GM23338 (cell line): ENCODE data around the gene PLOD2. TPM values are rescaled to one million over a fixed set of nuclear protein-coding genes. Genes with fewer than 3 reads are reported as not detected.

ENCODE experiments used
- ATAC-seq: fragments of 200-7000 bp; cut with Tn5 transposase; 3 replicates; pipeline ENCODE4 v1.9.1; 2020
- DNase-seq: peaks from one replicate; pipeline ENCODE4 v3.0.0-alpha.2; 2015; ENCODE audit warnings: low spot score
- H2AFZ ChIP-seq: fragments of 200-600 bp; sonication (generic); 2 replicates; pipeline ENCODE4 v1.8.0; 2016; ENCODE audit warnings: antibody characterized with exemption, mild to moderate bottlenecking, moderate library complexity
- H3F3A ChIP-seq: fragments of 200-600 bp; sonication (generic); replicated peaks from 2 replicates; pipeline ENCODE4 v1.8.0; 2017; ENCODE audit warnings: antibody characterized with exemption, mixed run types, low read depth
- H3K27ac ChIP-seq: fragments of 200-600 bp; sonication (generic); 2 replicates; pipeline ENCODE4 v1.6.1; 2016; ENCODE audit warnings: low read depth
- H3K27me3 ChIP-seq: fragments of 200-600 bp; sonication (generic); 2 replicates; pipeline ENCODE4 v1.8.0; 2016; ENCODE audit warnings: mild to moderate bottlenecking, mixed run types, moderate library complexity; ENCODE audit not compliant: insufficient read depth
- H3K36me3 ChIP-seq: fragments of 200-600 bp; sonication (generic); 2 replicates; pipeline ENCODE4 v1.8.0; 2016; ENCODE audit warnings: mild to moderate bottlenecking; ENCODE audit not compliant: insufficient read depth
- H3K4me1 ChIP-seq: fragments of 200-600 bp; sonication (generic); 2 replicates; pipeline ENCODE4 v1.8.0; 2016; ENCODE audit warnings: mild to moderate bottlenecking, moderate library complexity; ENCODE audit not compliant: insufficient read depth
- H3K4me2 ChIP-seq: fragments of 200-600 bp; sonication (generic); 2 replicates; pipeline ENCODE4 v1.7.1; 2017; ENCODE audit warnings: mixed run types
- H3K4me3 ChIP-seq: fragments of 200-600 bp; sonication (generic); 2 replicates; pipeline ENCODE4 v1.6.1; 2016; ENCODE audit warnings: mixed run types
- H3K79me2 ChIP-seq: fragments of 200-600 bp; sonication (generic); replicated peaks from 2 replicates; pipeline ENCODE4 v1.8.0; 2017; ENCODE audit warnings: mild to moderate bottlenecking; ENCODE audit not compliant: insufficient read depth
- H3K9me2 ChIP-seq: fragments of 200-600 bp; sonication (generic); 2 replicates; pipeline ENCODE4 v1.8.0; 2017; ENCODE audit not compliant: insufficient read depth
- H4K20me1 ChIP-seq: fragments of 200-600 bp; sonication (generic); replicated peaks from 2 replicates; pipeline ENCODE4 v1.8.0; 2017; ENCODE audit warnings: mild to moderate bottlenecking; ENCODE audit not compliant: insufficient read depth
- H3K27ac Mint-ChIP-seq: 2 replicates; pipeline ENCODE4 v1.8.0; 2020; ENCODE audit warnings: inconsistent platforms, mild to moderate bottlenecking, moderate library complexity, mixed read lengths
- H3K27me3 Mint-ChIP-seq: 3 replicates; pipeline ENCODE4 v1.8.0; 2022; ENCODE audit warnings: low read depth, mild to moderate bottlenecking, moderate library complexity, mixed read lengths, inconsistent platforms; ENCODE audit not compliant: insufficient read depth, poor library complexity
- H3K36me3 Mint-ChIP-seq: 3 replicates; pipeline ENCODE4 v1.8.0; 2021; ENCODE audit warnings: low read depth, mild to moderate bottlenecking, inconsistent platforms, moderate library complexity, mixed read lengths
- H3K4me1 Mint-ChIP-seq: 3 replicates; pipeline ENCODE4 v1.8.0; 2020; ENCODE audit warnings: mild to moderate bottlenecking, inconsistent platforms, mixed read lengths
- H3K4me3 Mint-ChIP-seq: 3 replicates; pipeline ENCODE4 v1.8.0; 2021; ENCODE audit warnings: moderate library complexity, mild to moderate bottlenecking, inconsistent platforms, mixed read lengths
- H3K9me3 Mint-ChIP-seq: 3 replicates; pipeline ENCODE4 v1.8.0; 2020; ENCODE audit warnings: moderate library complexity, mild to moderate bottlenecking, inconsistent platforms, mixed read lengths
- CREB1 ChIP-seq: fragments of 250-450 bp; sonication (Bioruptor Pico); IDR thresholded peaks from 2 replicates; pipeline ENCODE4 v1.5.0; 2020; ENCODE audit warnings: low read depth, mild to moderate bottlenecking, moderate library complexity
- EZH2 ChIP-seq: fragments of 200-600 bp; sonication (generic); IDR thresholded peaks from one replicate; pipeline ENCODE4 v1.8.0; 2017; ENCODE audit warnings: antibody characterized with exemption, mild to moderate bottlenecking, low read depth; ENCODE audit not compliant: unreplicated experiment
- EZH2phosphoT487 ChIP-seq: fragments of 200-600 bp; sonication (generic); IDR thresholded peaks from one replicate; pipeline ENCODE4 v1.8.1; 2018; ENCODE audit warnings: antibody characterized with exemption; ENCODE audit not compliant: unreplicated experiment
- NANOG ChIP-seq: IDR thresholded peaks from 2 replicates; pipeline ENCODE4 v1.6.1; 2016; ENCODE audit warnings: antibody characterized with exemption, borderline replicate concordance
- POLR2AphosphoS5 ChIP-seq: IDR thresholded peaks from 2 replicates; pipeline ENCODE4 v1.6.1; 2016; ENCODE audit warnings: antibody characterized with exemption, low read depth
- REST ChIP-seq: IDR thresholded peaks from one replicate; pipeline ENCODE4 v1.6.1; 2018; ENCODE audit warnings: antibody characterized with exemption; ENCODE audit not compliant: unreplicated experiment
- STAT1 ChIP-seq: IDR thresholded peaks from one replicate; pipeline ENCODE4 v1.6.1; 2016; ENCODE audit warnings: antibody characterized with exemption; ENCODE audit not compliant: unreplicated experiment
- ZNF114 ChIP-seq: fragments of 250-450 bp; sonication (Bioruptor Pico); IDR thresholded peaks from 2 replicates; pipeline ENCODE4 v1.5.0; 2020; ENCODE audit warnings: mild to moderate bottlenecking, moderate library complexity
- ZNF331 ChIP-seq: fragments of 250-450 bp; sonication (Bioruptor Pico); IDR thresholded peaks from 2 replicates; pipeline ENCODE4 v1.5.0; 2020; ENCODE audit warnings: low read depth, mild to moderate bottlenecking, moderate library complexity
- ZNF462 ChIP-seq: fragments of 250-450 bp; sonication (Bioruptor Pico); IDR thresholded peaks from 2 replicates; pipeline ENCODE4 v1.5.0; 2020; ENCODE audit warnings: mild to moderate bottlenecking, moderate library complexity
- polyA plus RNA-seq: library from polyadenylated mRNA; unstranded; fragments of >200 nt; fragmentation: Nextera tagmentation; extraction: Ambion mirVana; gene quantifications from 2 replicates; pipeline ENCODE4 v1.2.1, GENCODE V29; 2016
- total RNA-seq: library from RNA; depleted of rRNA; stranded (reverse); fragments of >200 nt; shearing (Covaris generic); gene quantifications from 2 replicates; pipeline ENCODE4 v1.2.3, GENCODE V29; 2014
- TF ChIP-seq, protein P1 (sequence below), 2 experiments: fragments of 200-600 bp in 1 of 2; sonication (generic) in 1 of 2; conservative IDR thresholded peaks; 2 replicates each; pipeline versions ENCODE4 v1.5.1 to v1.6.1; 2016 to 2017; ENCODE audit warnings: antibody characterized with exemption in 2 of 2, low read depth in 2 of 2, mild to moderate bottlenecking in 2 of 2, moderate library complexity in 1 of 2

PLOD2 gene
- total and polyA plus RNA-seq, 2 experiments from 2014 or later = 26.7 to 30.5 TPM

- no peak overlapping the region for H3K4me3 Mint-ChIP-seq
- DNase-seq = no peak
- Histone ChIP-seq H3K27me3 (no peaks in the 10 kb centered on the region), H4K20me1 (no peaks in the 10 kb centered on the region), H3K36me3 (no peaks in the 10 kb centered on the region), H3K4me1 (0 out of 2 replicates have a peak, but pooled peaks cover 7% of the 10 kb centered on the region), H3K4me2 (no peak overlapping the region), H3K79me2 (no peaks in the 10 kb centered on the region), H2AFZ (no peak overlapping the region), H3K9me2 (no peaks in the 10 kb centered on the region), H3K27ac (no peak overlapping the region), H3F3A (no peaks in the 10 kb centered on the region), H3K4me3 (no peak overlapping the region)
- H3K9me3 Mint-ChIP-seq = no peaks in the 10 kb centered on the region; the same call in 2 of the 3 replicates
- peaks cover 18% of the 10 kb centered on the region; the same call in 2 of the 3 replicates for H3K4me1 Mint-ChIP-seq
- peak overlapping the region; percentile 8; the same call in 1 of the 2 replicates for H3K27ac Mint-ChIP-seq
- TF ChIP-seq STAT1 = no peak
- H3K27me3 Mint-ChIP-seq = no peaks in the 10 kb centered on the region
- no peak for ATAC-seq
- H3K36me3 Mint-ChIP-seq = peaks cover 8% of the 10 kb centered on the region
Observed at GRCh38 chr3:146072061-146072460, 88.9 kb downstream of the PLOD2 start.

- Histone ChIP-seq H3F3A (no peaks in the 10 kb centered on the region), H3K9me2 (no peaks in the 10 kb centered on the region), H3K79me2 (no peaks in the 10 kb centered on the region), H3K27ac (no peak overlapping the region), H3K4me2 (no peak overlapping the region), H4K20me1 (no peaks in the 10 kb centered on the region), H3K4me3 (no peak overlapping the region), H3K27me3 (no peaks in the 10 kb centered on the region), H3K36me3 (no peaks in the 10 kb centered on the region), H2AFZ (no peak overlapping the region), H3K4me1 (0 out of 2 replicates have a peak, but pooled peaks cover 7% of the 10 kb centered on the region)
- Mint-ChIP-seq H3K27me3 (no peaks in the 10 kb centered on the region), H3K9me3 (no peaks in the 10 kb centered on the region; the same call in 2 of the 3 replicates), H3K4me1 (peaks cover 18% of the 10 kb centered on the region; the same call in 2 of the 3 replicates), H3K36me3 (peaks cover 8% of the 10 kb centered on the region), H3K4me3 (no peak overlapping the region), H3K27ac (peak overlapping the region; percentile 8; the same call in 1 of the 2 replicates)
- ATAC-seq (no peak), DNase-seq (no peak)
- no peak for TF ChIP-seq ZNF114 (CRISPR knock-in tag)
- TF ChIP-seq CREB1 (CRISPR knock-in tag) = no peak
- TF ChIP-seq ZNF331 (CRISPR knock-in tag) = no peak
- no peak for TF ChIP-seq STAT1
- no peak for TF ChIP-seq POLR2AphosphoS5
- no peak for TF ChIP-seq REST
- TF ChIP-seq ZNF462 = no peak
- TF ChIP-seq, protein P1, sequence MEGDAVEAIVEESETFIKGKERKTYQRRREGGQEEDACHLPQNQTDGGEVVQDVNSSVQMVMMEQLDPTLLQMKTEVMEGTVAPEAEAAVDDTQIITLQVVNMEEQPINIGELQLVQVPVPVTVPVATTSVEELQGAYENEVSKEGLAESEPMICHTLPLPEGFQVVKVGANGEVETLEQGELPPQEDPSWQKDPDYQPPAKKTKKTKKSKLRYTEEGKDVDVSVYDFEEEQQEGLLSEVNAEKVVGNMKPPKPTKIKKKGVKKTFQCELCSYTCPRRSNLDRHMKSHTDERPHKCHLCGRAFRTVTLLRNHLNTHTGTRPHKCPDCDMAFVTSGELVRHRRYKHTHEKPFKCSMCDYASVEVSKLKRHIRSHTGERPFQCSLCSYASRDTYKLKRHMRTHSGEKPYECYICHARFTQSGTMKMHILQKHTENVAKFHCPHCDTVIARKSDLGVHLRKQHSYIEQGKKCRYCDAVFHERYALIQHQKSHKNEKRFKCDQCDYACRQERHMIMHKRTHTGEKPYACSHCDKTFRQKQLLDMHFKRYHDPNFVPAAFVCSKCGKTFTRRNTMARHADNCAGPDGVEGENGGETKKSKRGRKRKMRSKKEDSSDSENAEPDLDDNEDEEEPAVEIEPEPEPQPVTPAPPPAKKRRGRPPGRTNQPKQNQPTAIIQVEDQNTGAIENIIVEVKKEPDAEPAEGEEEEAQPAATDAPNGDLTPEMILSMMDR (conservative IDR thresholded peaks at IDR 0.05; ENCODE audit: low read depth in 2 of 2) = no peak
- TF ChIP-seq NANOG = no peak
- no peak for TF ChIP-seq EZH2phosphoT487
- no peak for TF ChIP-seq EZH2
Observed at GRCh38 chr3:146071632-146072031, 89.4 kb downstream of the PLOD2 start.
